LoVo (cell line): Measurements from ENCODE around the gene DCX.

ENCODE experiments used
- DNase-seq: peaks from one replicate; pipeline ENCODE4 v3.0.0-alpha.2; 2016; ENCODE audit warnings: low spot score

DCX gene

GRCh38 chrX:111411983-111412382, at the start of gene DCX:
Gene DCX (minus strand): TSS chrX:111412192. CDS start chrX:111410398, 1,794 bp downstream.
- no peak for DNase-seq

GRCh38 chrX:111460607-111461006, 48.6 kb upstream of the DCX start:
- DNase-seq = no peak

DNA sequence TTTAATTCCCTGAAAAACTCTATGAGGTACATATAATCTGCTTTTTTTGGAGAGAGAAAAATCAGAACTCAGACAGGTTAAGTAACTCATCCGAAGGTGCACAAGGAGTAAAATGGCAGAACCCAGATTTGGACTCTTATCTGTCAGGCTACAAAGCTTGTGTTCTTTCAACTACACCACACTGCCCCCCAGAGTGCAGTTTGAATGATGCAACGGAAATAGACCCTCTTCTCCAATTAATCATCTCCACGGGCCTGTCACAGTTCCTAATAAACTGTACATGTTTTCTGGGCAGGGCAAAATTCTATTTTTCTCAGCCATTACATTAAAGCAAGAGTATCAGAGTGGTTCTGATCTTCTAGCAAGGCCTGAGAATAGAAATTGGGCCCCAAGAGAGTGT, 35.3 kb upstream of the DCX start:
- DNase-seq = no peak

DNA sequence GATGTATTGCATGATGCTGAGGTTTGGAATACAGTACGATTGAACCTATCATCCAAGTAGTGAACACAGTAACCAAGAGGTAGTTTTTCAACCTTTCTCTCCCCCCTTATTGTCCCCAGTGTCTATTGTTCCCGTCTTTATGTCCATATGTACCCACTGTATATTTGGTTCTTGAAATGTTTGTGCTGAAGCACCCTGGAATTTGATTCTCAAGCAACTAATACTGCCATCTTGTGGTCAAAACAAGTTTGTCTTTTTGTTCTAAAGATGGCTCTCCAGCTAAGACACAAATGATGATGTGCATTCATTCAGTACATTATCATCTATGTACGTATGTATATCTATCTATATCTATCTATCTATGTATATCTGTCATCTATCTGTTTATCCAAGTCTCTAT, 33.5 kb upstream of the DCX start:
- DNase-seq = peak; percentile 19

DNA sequence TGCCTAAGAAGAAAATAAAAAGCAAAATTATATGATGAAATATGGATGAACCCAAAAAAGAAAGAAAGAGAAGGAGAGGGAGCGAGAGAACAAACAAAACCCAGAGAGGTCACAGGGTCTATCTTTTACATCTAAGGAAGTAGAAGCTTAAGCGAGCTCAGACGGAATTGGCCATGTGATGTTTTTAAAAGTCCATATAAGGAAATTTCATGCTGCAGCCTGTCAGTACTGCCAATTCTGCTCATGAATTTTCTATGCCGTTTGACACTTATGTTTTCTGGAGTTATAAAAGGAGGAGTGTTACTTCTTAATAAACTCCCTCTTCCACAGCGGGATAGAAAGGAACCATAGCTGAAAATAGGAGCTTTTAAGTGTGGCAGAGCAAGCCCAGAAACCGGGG, 32.9 kb upstream of the DCX start:
- DNase-seq = no peak

DNA sequence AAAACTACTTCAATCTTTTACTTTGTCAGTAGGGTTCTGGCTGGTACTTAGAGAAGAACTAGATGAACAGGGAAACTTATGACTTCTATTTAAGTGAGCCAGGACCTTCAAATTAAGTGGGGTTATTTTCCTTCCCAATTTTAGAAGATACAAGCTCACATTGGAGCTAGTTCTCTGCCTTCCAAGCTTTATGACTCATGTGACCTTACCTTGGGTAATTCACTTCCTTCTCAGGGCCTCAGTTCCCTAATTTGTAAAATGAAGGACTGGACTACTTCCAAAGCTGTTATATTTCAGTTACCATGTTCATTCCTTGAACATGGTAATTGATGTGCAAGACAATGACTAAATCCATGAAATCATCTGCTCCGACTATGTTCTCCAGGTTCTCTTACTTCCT, 32.0 kb upstream of the DCX start:
- no peak for DNase-seq

- no peak for DNase-seq
Measured at GRCh38 chrX:111442791-111443190, 30.8 kb upstream of the DCX start.

DNA sequence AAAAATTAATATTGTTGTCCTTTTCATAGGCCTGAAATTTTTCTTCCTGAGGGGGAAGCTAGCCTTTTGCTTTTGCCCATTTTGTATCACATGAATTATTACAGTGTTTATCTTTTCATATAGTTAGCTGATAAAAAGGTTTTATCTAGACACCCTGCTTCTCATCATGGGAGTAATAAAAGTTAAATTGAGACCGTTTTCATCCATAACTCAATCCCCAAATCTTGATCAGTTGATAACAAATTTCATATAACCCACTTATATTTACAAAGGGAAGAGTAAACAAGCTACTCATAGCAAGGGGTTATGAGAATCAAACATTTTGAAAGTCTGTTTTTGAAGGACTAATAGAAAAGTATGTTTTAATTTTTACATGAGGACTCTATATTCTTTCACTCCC, 23.5 kb upstream of the DCX start:
- no peak for DNase-seq

- DNase-seq = no peak
Measured at GRCh38 chrX:111431001-111431400, 19.0 kb upstream of the DCX start.

GRCh38 chrX:111411557-111411956, 435 bp downstream of the DCX start:
- DNase-seq = no peak

DNA sequence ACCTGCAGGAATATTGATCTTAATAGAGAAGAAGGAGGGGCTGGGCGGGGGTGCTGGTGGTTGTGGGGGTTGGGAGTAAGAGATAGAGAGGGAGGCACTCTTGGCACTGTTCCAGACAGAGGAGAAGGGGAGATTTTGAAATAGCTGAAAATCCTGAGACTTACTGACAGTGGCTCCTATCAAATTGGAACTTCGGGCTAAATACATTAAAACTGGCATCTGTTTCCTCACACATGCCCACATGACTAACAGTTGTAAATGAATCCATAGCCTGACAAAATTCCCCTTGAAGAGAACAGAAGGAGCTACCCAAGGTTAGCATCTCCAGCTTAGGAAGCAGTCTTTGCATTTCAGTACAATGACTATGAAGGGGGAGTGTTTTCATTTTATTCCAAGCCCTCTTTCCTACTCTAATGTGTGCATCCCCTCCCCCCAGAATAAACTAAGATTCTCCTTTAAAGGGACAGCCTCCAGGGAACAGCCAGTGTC, 1.4 kb downstream of the DCX start:
- DNase-seq = no peak

DNA sequence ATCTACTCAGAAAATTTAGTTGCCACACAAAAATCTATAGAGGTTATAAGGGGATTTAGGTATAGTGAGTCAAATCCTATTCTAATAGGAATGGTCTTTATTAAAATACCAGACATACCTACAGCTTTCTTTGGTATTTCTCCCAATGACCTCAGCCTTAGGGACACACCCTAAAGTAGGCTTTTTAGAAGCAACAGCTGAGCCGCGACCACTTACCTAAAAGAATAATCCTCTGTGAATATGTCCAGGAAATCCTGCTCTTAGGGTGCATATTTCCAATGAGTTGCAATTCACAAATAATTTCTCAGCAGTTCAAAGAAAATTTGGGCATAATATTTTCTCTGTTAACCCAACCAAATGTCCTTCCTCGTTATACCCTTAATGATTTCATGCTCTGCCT, 2.7 kb downstream of the DCX start:
- no peak for DNase-seq

DNA sequence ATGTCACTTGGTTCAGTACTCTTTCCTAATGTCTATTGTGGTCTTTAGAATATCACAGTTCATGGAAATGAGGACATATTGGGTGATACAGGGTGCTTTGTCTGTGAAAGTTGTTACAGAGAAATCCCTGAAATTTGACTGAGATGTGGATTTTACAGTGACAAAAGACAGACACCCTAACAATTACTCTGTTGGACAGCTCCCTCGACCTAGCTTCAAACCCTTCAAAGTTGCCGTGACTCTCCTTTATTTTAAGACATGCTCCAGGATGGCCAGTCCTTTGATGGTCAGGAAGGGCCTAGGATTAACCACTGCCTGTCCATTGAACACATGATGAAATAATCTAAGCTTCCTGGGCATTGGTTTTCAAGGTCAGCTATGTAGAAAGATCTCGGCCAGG, 4.0 kb downstream of the DCX start:
- DNase-seq = no peak

GRCh38 chrX:111402344-111402743, 9.6 kb downstream of the DCX start:
- DNase-seq = no peak

GRCh38 chrX:111395149-111395548, 16.8 kb downstream of the DCX start:
- no peak for DNase-seq

DNA sequence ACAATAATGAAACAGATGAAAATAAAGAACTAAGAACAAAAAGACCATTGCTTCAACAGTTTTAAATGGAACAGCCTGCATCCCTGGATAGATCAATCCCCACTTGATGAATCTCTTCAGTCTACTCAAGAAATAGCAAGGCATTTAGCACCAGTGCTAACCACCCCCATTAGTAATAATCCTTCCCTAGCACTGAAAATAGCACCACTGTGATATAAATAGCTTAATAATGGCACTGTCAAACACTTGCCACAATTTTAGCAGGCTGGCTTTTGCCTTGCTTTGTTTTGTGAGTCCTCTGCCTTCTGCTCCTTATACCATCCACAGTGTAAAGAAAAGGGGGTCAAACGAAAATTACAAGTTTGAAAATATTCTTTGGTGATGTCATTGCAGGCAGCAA, 17.4 kb downstream of the DCX start:
- no peak for DNase-seq

DNA sequence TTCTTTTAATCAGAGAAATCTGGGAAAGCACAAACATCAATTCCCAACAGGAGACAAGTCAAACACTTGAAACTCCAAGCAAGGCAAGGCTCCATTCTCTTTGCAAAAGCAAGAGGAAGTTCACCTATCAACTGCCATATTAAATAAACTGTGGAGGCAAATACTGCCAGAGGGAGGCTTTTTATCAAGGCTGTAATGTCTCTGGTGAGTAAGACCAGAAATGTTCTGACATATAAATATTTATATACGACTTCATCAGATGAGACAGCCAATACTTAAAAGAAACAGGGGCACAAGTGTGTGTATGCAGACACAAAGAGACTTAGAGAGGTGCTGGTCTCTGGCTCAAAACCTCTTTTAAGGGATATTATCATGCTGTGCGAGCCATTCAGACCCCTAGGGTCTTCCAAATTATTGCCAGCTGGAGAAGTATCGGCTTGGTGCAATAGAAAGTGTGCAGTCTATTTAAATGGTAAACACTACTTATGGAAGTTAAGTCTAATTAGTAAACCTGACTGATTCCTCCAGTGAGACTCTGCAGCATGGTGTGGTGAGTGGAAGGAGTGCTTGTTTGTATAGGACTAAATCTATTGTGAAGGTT, 24.4 kb downstream of the DCX start:
- DNase-seq = no peak

DNA sequence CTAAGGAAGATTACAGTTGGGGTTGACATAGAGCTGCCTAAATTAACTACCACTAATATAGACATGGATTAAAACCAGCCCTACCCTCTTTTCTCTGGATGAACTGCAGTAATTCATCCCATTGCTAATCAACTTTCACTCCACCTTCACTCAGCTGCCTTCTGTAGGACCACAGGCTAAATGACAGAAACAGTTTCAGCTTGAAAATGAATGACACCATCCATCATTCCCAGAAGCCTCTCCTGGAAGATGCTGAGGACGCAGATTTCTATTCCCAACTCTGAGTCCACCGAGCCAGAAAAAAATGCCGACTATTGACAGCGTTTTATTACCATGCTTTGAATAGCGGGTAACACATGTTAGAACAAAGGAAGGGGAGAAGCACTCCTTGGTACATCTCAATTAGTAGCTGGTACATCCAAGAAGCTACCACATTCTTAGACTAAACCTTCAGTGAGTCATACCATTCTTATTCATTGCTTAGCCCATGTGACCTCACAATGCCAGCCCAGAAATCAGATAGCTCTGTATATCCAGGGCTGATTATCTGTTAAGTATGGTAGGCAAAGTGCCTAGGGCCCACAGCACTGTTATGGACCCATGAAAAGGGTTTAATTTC, 25.3 kb downstream of the DCX start:
- DNase-seq = no peak

- no peak for DNase-seq
Measured at GRCh38 chrX:111386077-111386476, 25.9 kb downstream of the DCX start.

DNA sequence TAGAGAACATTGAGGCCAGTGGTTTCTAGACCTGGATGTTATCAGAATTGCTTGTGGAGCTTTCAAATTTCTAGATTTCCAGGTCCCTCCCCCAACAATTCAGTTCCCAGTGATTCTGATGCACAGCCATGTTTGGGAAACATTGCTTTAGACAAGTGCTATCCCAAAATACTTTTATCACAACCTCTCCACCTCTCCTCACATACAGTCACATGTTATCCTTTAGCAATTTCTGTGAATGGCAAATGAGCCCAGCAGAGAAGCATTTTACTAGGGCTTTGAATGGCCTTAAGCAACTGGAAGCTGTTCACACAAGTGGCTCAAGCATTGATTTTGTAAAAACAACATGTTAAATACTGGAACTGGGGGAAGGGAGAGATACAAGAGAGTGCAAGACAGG, 29.7 kb downstream of the DCX start:
- no peak for DNase-seq

DNA sequence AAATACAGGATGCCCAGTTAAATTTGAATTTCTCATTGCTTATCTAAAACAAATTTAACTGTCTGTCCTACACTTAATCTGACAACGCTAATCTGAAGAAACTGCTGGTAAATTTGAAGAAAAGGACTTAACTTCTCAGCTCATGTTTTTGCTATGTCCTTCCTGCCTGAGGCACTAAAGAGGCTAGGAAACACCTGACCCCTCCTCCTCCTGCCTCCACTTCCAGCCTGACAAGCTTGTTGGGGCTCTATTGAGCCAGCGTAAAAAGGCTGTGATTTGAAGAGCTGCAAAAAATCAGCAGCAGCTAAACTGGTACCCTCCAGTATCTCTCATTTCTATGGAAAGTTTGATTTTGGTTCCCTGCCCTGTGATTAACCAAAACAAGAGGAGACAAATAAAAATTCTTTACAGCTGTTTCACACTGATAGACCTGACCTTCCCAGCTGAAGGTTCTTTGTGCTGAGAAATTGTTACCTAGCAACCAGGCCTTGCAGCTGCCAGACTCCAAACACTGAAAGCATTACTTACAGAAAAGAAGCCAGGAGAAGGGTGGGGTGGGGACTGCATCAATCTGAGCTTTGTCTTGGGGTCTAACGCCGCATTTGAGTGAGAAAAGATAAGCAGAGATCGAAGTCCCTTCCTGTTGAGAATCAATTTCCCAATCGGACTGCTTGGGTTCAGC, 35.0 kb downstream of the DCX start:
- no peak for DNase-seq

- no peak for DNase-seq
Measured at GRCh38 chrX:111376486-111376885, 35.5 kb downstream of the DCX start.

DNA sequence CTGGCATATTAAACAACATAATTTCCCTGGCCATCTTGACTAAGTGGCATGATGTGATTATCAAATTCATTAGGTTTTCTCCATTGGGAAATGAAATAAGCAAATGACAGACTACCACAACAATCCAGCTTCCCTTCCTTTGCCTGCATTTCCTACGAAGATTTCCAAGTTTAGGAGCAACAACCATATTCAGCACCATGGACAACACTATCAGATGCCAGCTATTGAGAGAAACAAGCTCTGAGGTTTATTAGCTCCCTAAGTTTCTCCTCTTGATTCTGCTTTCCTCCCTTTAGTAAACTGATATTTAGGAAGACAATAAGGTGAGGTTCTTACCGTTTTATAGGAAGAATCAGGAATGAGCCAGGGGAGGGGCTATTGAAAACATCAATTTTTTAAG, 36.2 kb downstream of the DCX start:
- no peak for DNase-seq

DNA sequence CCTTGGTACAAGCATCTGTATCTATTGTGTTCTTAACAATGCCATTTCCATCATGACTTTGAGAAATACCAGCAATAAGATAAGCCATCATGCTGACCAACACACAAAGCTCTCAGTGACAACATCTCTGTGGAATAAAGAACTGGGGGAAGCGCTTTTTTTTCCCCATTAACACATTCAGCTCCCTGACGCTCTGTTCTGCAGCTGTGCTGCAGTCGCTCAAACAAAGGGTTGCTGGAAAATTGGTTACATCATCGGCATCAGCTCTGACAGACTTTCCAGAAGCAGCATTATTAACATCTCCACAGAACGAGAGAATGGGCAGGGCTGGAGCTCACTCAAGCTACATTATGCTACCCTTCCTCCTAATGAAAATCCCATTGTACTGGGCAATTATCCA, 39.9 kb downstream of the DCX start:
- no peak for DNase-seq
